ENCODE measurements around the gene HIVEP2.

The HIVEP2 gene

GRCh38 chr6:142887517-142887916 is 57.5 kb downstream of the HIVEP2 start:
- no peak for DNase-seq

- DNase-seq, result peak; percentile 53
Measured at GRCh38 chr6:142886431-142887170, 58.4 kb downstream of the HIVEP2 start.

GRCh38 chr6:142885182-142885867 is 59.7 kb downstream of the HIVEP2 start:
- peak; percentile 80 for DNase-seq

GRCh38 chr6:142884214-142885035 is 60.6 kb downstream of the HIVEP2 start:
- no peak for DNase-seq

GRCh38 chr6:142883011-142883410 is 62.0 kb downstream of the HIVEP2 start:
- no peak for DNase-seq

- no peak for DNase-seq
Measured at GRCh38 chr6:142881761-142882160, 63.2 kb downstream of the HIVEP2 start.

- DNase-seq, result no peak
Measured at GRCh38 chr6:142881290-142881689, 63.7 kb downstream of the HIVEP2 start.

- DNase-seq, result no peak
Measured at GRCh38 chr6:142880201-142880600, 64.8 kb downstream of the HIVEP2 start.

GRCh38 chr6:142879527-142879926 is 65.4 kb downstream of the HIVEP2 start:
- no peak for DNase-seq

GRCh38 chr6:142879076-142879475 is 65.9 kb downstream of the HIVEP2 start:
- DNase-seq, result peak; percentile 43

GRCh38 chr6:142878407-142878806 is 66.6 kb downstream of the HIVEP2 start:
- peak; percentile 73 for DNase-seq

- DNase-seq, result no peak
Measured at GRCh38 chr6:142874676-142875075, 70.3 kb downstream of the HIVEP2 start.

GRCh38 chr6:142872376-142872775 is 72.6 kb downstream of the HIVEP2 start:
- no peak for DNase-seq

- DNase-seq, result peak; percentile 88
Measured at GRCh38 chr6:142871910-142872331, 73.1 kb downstream of the HIVEP2 start.

- DNase-seq, result no peak
Measured at GRCh38 chr6:142870787-142871415, 74.1 kb downstream of the HIVEP2 start.

- no peak for DNase-seq
Measured at GRCh38 chr6:142868917-142869316, 76.1 kb downstream of the HIVEP2 start.

- no peak for DNase-seq
Measured at GRCh38 chr6:142867988-142868812, 76.8 kb downstream of the HIVEP2 start.

- DNase-seq, result no peak
Measured at GRCh38 chr6:142867355-142867801, 77.6 kb downstream of the HIVEP2 start.

GRCh38 chr6:142863981-142864380 is 81.0 kb downstream of the HIVEP2 start:
- no peak for DNase-seq

- DNase-seq, result no peak
Measured at GRCh38 chr6:142861711-142862110, 83.3 kb downstream of the HIVEP2 start.

- DNase-seq, result no peak
Measured at GRCh38 chr6:142860498-142860897, 84.5 kb downstream of the HIVEP2 start.
